Right lobe of liver (tissue), 6 donors: ENCODE data around the gene HOXD3. TPM values are rescaled to one million over a fixed set of nuclear protein-coding genes. Genes with fewer than 3 reads are reported as not detected.

ENCODE experiments used
- ATAC-seq, 4 donors: fragments of 200-7000 bp; cut with Tn5 transposase; one replicate each; pipeline ENCODE4 v1.9.1; 2020; ENCODE audit warnings: mild to moderate bottlenecking in 4 of 4, moderate library complexity in 4 of 4
- DNase-seq, 3 donors: peaks; one replicate each; pipeline ENCODE4 v3.0.0-alpha.2; 2020
- H3K27ac ChIP-seq, 3 donors: fragments of 200-600 bp; one replicate each; pipeline ENCODE4 v1.8.0; 2022
- H3K27me3 ChIP-seq, 2 donors: fragments of 200-600 bp; one replicate each; pipeline ENCODE4 v1.8.0; 2022
- H3K36me3 ChIP-seq, 4 donors: fragments of 200-600 bp; sonication (generic) in 1 of 4; one replicate each; pipeline versions ENCODE4 v1.5.1 to v1.8.0; 2017 to 2022; ENCODE audit warnings: control low read depth in 1 of 4
- H3K4me1 ChIP-seq, 4 donors: fragments of 200-600 bp; sonication (generic) in 1 of 4; one replicate each; pipeline versions ENCODE4 v1.5.1 to v1.8.0; 2017 to 2022; ENCODE audit warnings: control low read depth in 1 of 4
- H3K4me3 ChIP-seq, 3 donors: fragments of 200-600 bp; one replicate each; pipeline ENCODE4 v1.8.0; 2022
- H3K9me3 ChIP-seq, 4 donors: fragments of 200-600 bp; sonication (generic) in 1 of 4; one replicate each; pipeline versions ENCODE4 v1.5.1 to v1.8.0; 2017 to 2022; ENCODE audit warnings: control low read depth in 1 of 4
- CTCF ChIP-seq, 4 donors: fragments of 200-600 bp in 3 of 4; fragments of 450-650 bp in 1 of 4; IDR thresholded peaks; one replicate each; pipeline versions ENCODE4 v1.5.1 to v1.8.0; 2016 to 2022; ENCODE audit warnings: antibody characterized with exemption in 4 of 4, mild to moderate bottlenecking in 2 of 4
- POLR2A ChIP-seq: fragments of 450-650 bp; IDR thresholded peaks from one replicate; pipeline ENCODE4 v1.6.1; 2017; ENCODE audit warnings: antibody characterized with exemption, mild to moderate bottlenecking
- WGBS: methylation state at CpG from one replicate; pipeline ENCODE4 v1.1.6; 2018; ENCODE audit warnings: low coverage, low lambda C conversion rate; ENCODE audit not compliant: insufficient coverage; ENCODE audit errors: missing lambda C conversion rate; 5-methylcytosine and 5-hydroxymethylcytosine counted together
- intact Hi-C, 2 donors: fragments of 100-400 bp; cut with DNase I; formaldehyde crosslinking; loops; one replicate each; pipeline versions ENCODE4 v1.11.2 to v1.14.1; 2022
- long read RNA-seq: library from polyadenylated mRNA; unstranded; transcript quantifications from one replicate; pipeline ENCODE4 v2.0.0, GENCODE V29; 2019
- total RNA-seq, 6 experiments: library from RNA; depleted of rRNA in 2 of 6; stranded (reverse); fragments of >200 nt in 2 of 6; fragmentation: NEBNext Ultra II Directional in 3 of 6; extraction: Animal tissue kit (Norgen Biotek cat#: 25700) in 3 of 6; gene quantifications; one replicate each; pipeline versions ENCODE4 v1.1.0 to v1.2.4, GENCODE V29; 2016 to 2023
- donor health status: DM: no; HTN: yes; CAD: no.
- donor health status: DM: no; HTN: no; CAD: no.
- donor health status: DM: no; HTN: no; CAD: no.
- donor health status: DM: no; HTN: yes; CAD: no.
- donor health status: DM: no; HTN: yes; CAD: no.

HOXD3 gene
- not detected for total RNA-seq
- long read RNA-seq = 0 reads

GRCh38 chr2:176156807-176157498, at the start of gene HOXD3:
TSS of gene HOXD3 (plus strand) at chr2:176157307. CDS start at chr2:176169115, 11,808 bp downstream.
- H3K27ac ChIP-seq = no peak within 1 kb of the TSS
- no peak for DNase-seq
- peaks cover 0 to 20% (median 0%) of the 10 kb centered on the region in 4 donors for H3K4me1 ChIP-seq
- TF ChIP-seq CTCF (IDR thresholded peaks at IDR 0.05) = no peak
- TF ChIP-seq POLR2A = no peak
- H3K36me3 ChIP-seq = no peaks in the 10 kb centered on the region
- intact Hi-C loops = no loop called here
- no peaks in the 10 kb centered on the region for H3K9me3 ChIP-seq
- no peak within 1 kb of the TSS for H3K4me3 ChIP-seq
- no peak for ATAC-seq
- peaks cover 0 to 67% of the 10 kb centered on the region in 2 donors for H3K27me3 ChIP-seq
- 6% methylated on average over 46 of the region's 48 CpGs for WGBS

GRCh38 chr2:176107731-176108181, 49.4 kb upstream of the HOXD3 start:
- Histone ChIP-seq H3K4me3 (no peak overlapping the region), H3K4me1 (peaks cover 0 to 8% (median 0%) of the 10 kb centered on the region in 4 donors), H3K9me3 (no peaks in the 10 kb centered on the region), H3K36me3 (no peaks in the 10 kb centered on the region), H3K27me3 (peaks cover 24 to 87% of the 10 kb centered on the region in 2 donors), H3K27ac (no peak overlapping the region)
- WGBS = 0% methylated on average over 9 of the region's 59 CpGs
- DNase-seq (no peak), ATAC-seq (no peak)
- TF ChIP-seq CTCF (IDR thresholded peaks at IDR 0.05) (no peak), POLR2A (no peak)
- intact Hi-C loops = no loop called here

GRCh38 chr2:176109192-176109901, 47.8 kb upstream of the HOXD3 start:
- no peak for DNase-seq
- Histone ChIP-seq H3K4me1 (peaks cover 0 to 8% (median 0%) of the 10 kb centered on the region in 4 donors), H3K9me3 (no peaks in the 10 kb centered on the region), H3K36me3 (no peaks in the 10 kb centered on the region), H3K27ac (no peak overlapping the region), H3K4me3 (no peak overlapping the region), H3K27me3 (peaks cover 15 to 86% of the 10 kb centered on the region in 2 donors)
- ATAC-seq = no peak
- no peak for TF ChIP-seq POLR2A
- no peak for TF ChIP-seq CTCF (IDR thresholded peaks at IDR 0.05)
- intact Hi-C loops = no loop called here
- 8% methylated on average over 16 of the region's 26 CpGs for WGBS

- WGBS = 11% methylated on average over 4 of the region's 4 CpGs
- DNase-seq = no peak
- Histone ChIP-seq H3K27ac (no peak overlapping the region), H3K9me3 (no peaks in the 10 kb centered on the region), H3K27me3 (peaks cover 9 to 86% of the 10 kb centered on the region in 2 donors), H3K36me3 (no peaks in the 10 kb centered on the region), H3K4me1 (peaks cover 0 to 8% (median 0%) of the 10 kb centered on the region in 4 donors), H3K4me3 (no peak overlapping the region)
- no peak for ATAC-seq
- TF ChIP-seq POLR2A (no peak), CTCF (IDR thresholded peaks at IDR 0.05) (no peak)
- intact Hi-C loops = no loop called here
Measured at GRCh38 chr2:176109946-176110345, 47.2 kb upstream of the HOXD3 start.
